Astrocyte (in vitro differentiated cells and primary cell): ENCODE results near the gene PCSK7. TPM values are rescaled to one million over a fixed set of nuclear protein-coding genes. Genes with fewer than 3 reads are reported as not detected.

Experiments
- DNase-seq: peaks from one replicate; pipeline ENCODE4 v3.0.0-alpha.2; 2010; ENCODE audit warnings: low read depth
- FAIRE-seq: peaks from 2 replicates; lab custom pipeline; 2011; peaks lifted over from hg19 to GRCh38; lab: Jason Lieb, UNC
- H2AFZ ChIP-seq: 2 replicates; pipeline ENCODE4 v1.6.0; 2012; ENCODE audit warnings: low read depth, low read length, inconsistent platforms
- H3K27ac ChIP-seq: 2 replicates; pipeline ENCODE4 v1.5.1; 2011; ENCODE audit warnings: low read depth, low read length, inconsistent platforms
- H3K27me3 ChIP-seq: 2 replicates; pipeline ENCODE4 v1.6.0; 2011; ENCODE audit warnings: low read length, inconsistent platforms; ENCODE audit not compliant: insufficient read depth
- H3K36me3 ChIP-seq: 2 replicates; pipeline ENCODE4 v1.5.1; 2011; ENCODE audit warnings: low read length, inconsistent platforms; ENCODE audit not compliant: insufficient read depth
- H3K4me1 ChIP-seq: 2 replicates; pipeline ENCODE4 v1.5.1; 2011; ENCODE audit warnings: low read length, inconsistent platforms; ENCODE audit not compliant: insufficient read depth
- H3K4me2 ChIP-seq: 2 replicates; pipeline ENCODE4 v1.6.0; 2012; ENCODE audit warnings: low read length, inconsistent platforms
- H3K4me3 ChIP-seq: 2 replicates; pipeline ENCODE4 v1.5.1; 2011; ENCODE audit warnings: low read depth, mild to moderate bottlenecking, low read length, inconsistent platforms; ENCODE audit not compliant: insufficient read depth
- H3K79me2 ChIP-seq: 2 replicates; pipeline ENCODE4 v1.6.0; 2012; ENCODE audit warnings: mild to moderate bottlenecking, low read length, inconsistent platforms; ENCODE audit not compliant: insufficient read depth
- H3K9ac ChIP-seq: 2 replicates; pipeline ENCODE4 v1.6.0; 2012; ENCODE audit warnings: mild to moderate bottlenecking, low read length, inconsistent platforms
- H3K9me3 ChIP-seq: 2 replicates; pipeline ENCODE4 v1.5.1; 2012; ENCODE audit warnings: low read depth, mild to moderate bottlenecking, low read length, inconsistent platforms; ENCODE audit not compliant: insufficient read depth
- H4K20me1 ChIP-seq: 2 replicates; pipeline ENCODE4 v1.6.0; 2012; ENCODE audit warnings: low read length, inconsistent platforms; ENCODE audit not compliant: insufficient read depth
- H3K27ac Mint-ChIP-seq: one replicate; pipeline ENCODE4 v1.8.0; 2021; ENCODE audit warnings: mild to moderate bottlenecking, mixed read lengths; ENCODE audit not compliant: unreplicated experiment
- H3K27me3 Mint-ChIP-seq: one replicate; pipeline ENCODE4 v1.8.0; 2021; ENCODE audit warnings: low read depth, mixed read lengths; ENCODE audit not compliant: unreplicated experiment
- H3K36me3 Mint-ChIP-seq: one replicate; pipeline ENCODE4 v1.8.0; 2021; ENCODE audit warnings: low read depth, mixed read lengths; ENCODE audit not compliant: unreplicated experiment
- H3K4me1 Mint-ChIP-seq: one replicate; pipeline ENCODE4 v1.8.0; 2021; ENCODE audit warnings: low read depth, mixed read lengths; ENCODE audit not compliant: unreplicated experiment
- H3K4me3 Mint-ChIP-seq: one replicate; pipeline ENCODE4 v1.8.0; 2021; ENCODE audit warnings: mild to moderate bottlenecking, moderate library complexity, mixed read lengths; ENCODE audit not compliant: unreplicated experiment
- H3K9me3 Mint-ChIP-seq: one replicate; pipeline ENCODE4 v1.8.0; 2021; ENCODE audit warnings: mild to moderate bottlenecking, mixed read lengths; ENCODE audit not compliant: unreplicated experiment
- CTCF ChIP-seq: IDR thresholded peaks from 2 replicates; pipeline ENCODE4 v1.5.1; 2011; ENCODE audit warnings: low read depth, mild to moderate bottlenecking, inconsistent platforms, low read length, moderate library complexity; ENCODE audit not compliant: insufficient read depth
- EZH2 ChIP-seq: IDR thresholded peaks from 2 replicates; pipeline ENCODE4 v1.6.1; 2012; ENCODE audit warnings: mild to moderate bottlenecking, low read length, inconsistent platforms; ENCODE audit not compliant: insufficient read depth
- total RNA-seq: library from RNA; stranded (reverse); gene quantifications from 2 replicates; pipeline ENCODE4 v1.2.1, GENCODE V29; 2021

The PCSK7 gene
- total RNA-seq, 1 donor from 2014 or later = 43.6 TPM

DNA sequence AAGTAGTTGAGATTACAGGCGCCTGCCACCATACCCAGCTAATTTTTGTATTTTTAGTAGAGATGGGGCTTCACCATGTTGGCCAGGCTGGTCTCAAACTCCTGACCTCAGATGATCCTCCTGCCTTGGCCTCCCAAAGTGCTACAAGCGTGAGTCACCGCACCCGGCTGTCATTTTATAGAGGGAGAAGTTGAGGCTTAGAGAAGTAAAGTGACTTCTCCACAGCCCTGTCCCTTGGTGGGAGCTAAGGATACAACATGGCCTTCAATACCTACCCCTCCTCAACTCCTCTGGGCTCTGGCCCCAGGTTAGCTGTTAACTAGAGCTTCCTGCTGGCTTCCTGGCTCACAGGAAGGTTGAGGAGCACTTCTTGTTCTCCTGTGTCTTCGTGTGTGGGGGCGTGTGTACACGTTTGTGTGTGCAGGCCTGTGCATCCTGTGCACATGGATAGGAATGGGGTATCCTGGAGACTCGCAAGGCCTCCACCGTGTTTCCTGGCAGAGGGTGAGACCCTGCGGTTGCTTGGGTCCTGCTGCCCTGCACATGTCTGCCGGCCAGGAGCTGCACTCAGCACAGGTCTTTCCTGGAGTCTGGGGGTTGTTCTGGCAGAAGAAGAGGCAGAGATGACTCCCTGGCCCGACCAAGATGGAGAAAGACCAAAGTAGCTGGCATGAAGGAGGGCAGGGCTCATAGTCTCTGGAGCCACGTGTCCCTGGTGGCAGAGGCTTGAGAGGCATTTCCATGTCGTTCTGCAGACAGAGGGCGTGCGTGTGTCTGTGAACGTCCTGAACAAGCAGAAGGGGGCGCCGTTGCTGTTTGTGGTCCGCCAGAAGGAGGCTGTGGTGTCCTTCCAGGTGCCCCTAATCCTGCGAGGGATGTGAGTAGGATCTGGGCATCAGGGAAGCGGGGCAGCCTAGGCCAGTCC is 51.0 kb downstream of the PCSK7 start:
- Histone ChIP-seq H4K20me1 (no peaks in the 10 kb centered on the region), H3K79me2 (peaks cover 4% of the 10 kb centered on the region), H3K9ac (no peak overlapping the region), H3K9me3 (no peaks in the 10 kb centered on the region), H3K27ac (no peak overlapping the region), H3K4me3 (no peak overlapping the region), H3K4me2 (peak overlapping the region; percentile 98), H3K36me3 (peaks cover 9% of the 10 kb centered on the region), H3K4me1 (peaks cover 28% of the 10 kb centered on the region), H2AFZ (no peak overlapping the region), H3K27me3 (no peaks in the 10 kb centered on the region)
- H3K27me3 Mint-ChIP-seq = no peaks in the 10 kb centered on the region
- DNase-seq = peak; percentile 49
- no peaks in the 10 kb centered on the region for H3K9me3 Mint-ChIP-seq
- FAIRE-seq = no peak
- H3K27ac Mint-ChIP-seq = no peak overlapping the region
- peaks cover 9% of the 10 kb centered on the region for H3K4me1 Mint-ChIP-seq
- H3K4me3 Mint-ChIP-seq = peak overlapping the region; percentile 93
- peak; percentile 32 for TF ChIP-seq CTCF
- no peak for TF ChIP-seq EZH2
- H3K36me3 Mint-ChIP-seq = peaks cover 16% of the 10 kb centered on the region

- H3K27me3 Mint-ChIP-seq = no peaks in the 10 kb centered on the region
- Histone ChIP-seq H3K27ac (no peak overlapping the region), H3K4me1 (peaks cover 28% of the 10 kb centered on the region), H4K20me1 (no peaks in the 10 kb centered on the region), H3K27me3 (no peaks in the 10 kb centered on the region), H3K9me3 (no peaks in the 10 kb centered on the region), H3K4me2 (peak overlapping the region; percentile 98), H3K9ac (peak overlapping the region; percentile 85), H3K4me3 (peak overlapping the region; percentile 72), H2AFZ (no peak overlapping the region), H3K79me2 (peaks cover 4% of the 10 kb centered on the region), H3K36me3 (peaks cover 9% of the 10 kb centered on the region)
- TF ChIP-seq EZH2 (no peak), CTCF (no peak)
- no peaks in the 10 kb centered on the region for H3K9me3 Mint-ChIP-seq
- H3K4me3 Mint-ChIP-seq = peak overlapping the region; percentile 93
- peaks cover 12% of the 10 kb centered on the region for H3K4me1 Mint-ChIP-seq
- FAIRE-seq = no peak
- DNase-seq = no peak
- H3K36me3 Mint-ChIP-seq = peaks cover 22% of the 10 kb centered on the region
- peak overlapping the region; percentile 90 for H3K27ac Mint-ChIP-seq
Measured at GRCh38 chr11:117180020-117180419, 51.9 kb downstream of the PCSK7 start.
